GM21423 (cell line): ENCODE results near the gene UPP1.
A peak's percentile ranks its signal among the peaks of the same experiment; 100 is the strongest.
"Not testable (repeated sequence)": the region's sequence is repeated elsewhere in the genome, so short reads cannot be mapped to it uniquely, and the experiment has no call there.

ENCODE experiments used
- ATAC-seq: cut with Tn5 transposase; IDR thresholded peaks from one replicate; pipeline ENCODE4 v1.9.1; 2021; ENCODE audit warnings: mild to moderate bottlenecking, moderate library complexity; ENCODE audit not compliant: unreplicated experiment

UPP1 gene

GRCh38 chr7:48089046-48090003 is at the start of gene UPP1:
Gene UPP1, plus strand, starts transcription at chr7:48089265. Its CDS starts 5,519 bp downstream, at chr7:48094784.
- ATAC-seq: peak; percentile 45

DNA sequence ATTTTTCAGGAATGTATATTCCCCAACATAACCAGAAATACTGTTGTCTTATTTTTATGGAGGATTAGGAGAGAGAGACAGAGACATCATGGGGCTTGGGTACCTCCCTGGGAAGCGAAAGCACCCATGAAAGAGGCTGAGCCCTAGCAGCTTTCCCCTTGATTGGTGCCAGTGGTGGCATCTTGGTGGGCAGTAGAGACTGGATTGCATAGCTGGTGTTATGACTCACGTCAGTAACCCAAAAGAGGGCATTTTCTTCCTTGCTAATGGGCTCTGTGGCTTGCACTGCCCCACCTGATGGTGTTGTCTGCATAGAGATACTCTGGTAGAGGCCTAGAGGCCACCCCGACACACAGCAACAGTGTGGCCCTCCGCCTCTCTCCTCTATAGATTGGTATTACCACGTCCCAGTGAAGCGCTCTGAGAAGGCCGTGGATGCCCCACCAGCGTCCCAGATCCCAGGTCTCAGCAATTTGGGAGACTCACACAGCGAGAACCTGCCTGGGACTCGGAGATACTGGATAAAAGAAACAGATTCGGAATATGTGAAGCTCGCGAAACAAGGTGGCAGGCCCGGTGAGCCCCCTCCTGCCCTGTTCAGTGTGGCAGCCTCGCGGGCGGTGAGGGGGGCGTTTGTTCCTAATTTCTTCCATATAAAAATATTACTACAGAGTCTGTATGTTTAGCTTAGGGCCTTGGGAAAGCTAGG is 48.0 kb upstream of the UPP1 start:
- no peak for ATAC-seq

DNA sequence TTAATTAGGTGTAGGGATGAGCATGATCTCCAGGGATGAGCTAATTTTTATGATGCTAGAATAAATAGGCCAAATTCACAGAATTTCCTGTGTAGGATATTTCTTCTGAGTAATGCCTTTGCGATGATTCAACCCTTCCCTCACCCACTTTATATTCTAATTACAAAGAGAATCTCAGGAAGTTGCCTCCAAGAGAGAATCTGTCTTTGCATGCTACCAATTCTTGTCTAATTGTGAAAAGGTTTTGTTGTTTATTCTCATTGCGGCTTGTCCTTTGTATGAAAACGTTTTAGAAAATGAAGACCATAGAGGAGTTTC is 47.5 kb upstream of the UPP1 start:
- no peak for ATAC-seq

DNA sequence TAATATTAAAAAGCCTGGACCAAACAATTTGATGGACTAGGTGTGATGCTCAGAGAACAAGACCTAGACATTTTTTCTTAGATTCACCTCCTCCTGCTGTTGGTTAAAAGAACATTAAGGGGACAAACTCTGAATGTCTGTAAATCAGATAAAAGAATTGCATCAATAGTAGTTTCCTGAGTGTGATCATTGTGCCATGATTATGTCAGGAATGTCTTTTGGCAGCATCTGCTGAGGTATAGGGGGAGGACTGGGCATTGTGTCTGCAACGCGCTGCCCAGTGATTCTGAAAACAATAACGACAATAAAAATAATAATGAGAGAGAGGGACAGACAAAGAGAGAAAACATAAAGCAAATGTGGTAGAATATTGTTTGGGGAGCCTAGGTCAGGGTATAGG is 46.8 kb upstream of the UPP1 start:
- no peak for ATAC-seq

GRCh38 chr7:48042636-48043035 is 46.4 kb upstream of the UPP1 start:
- ATAC-seq: no peak

GRCh38 chr7:48045195-48045765 is 43.8 kb upstream of the UPP1 start:
- no peak for ATAC-seq

DNA sequence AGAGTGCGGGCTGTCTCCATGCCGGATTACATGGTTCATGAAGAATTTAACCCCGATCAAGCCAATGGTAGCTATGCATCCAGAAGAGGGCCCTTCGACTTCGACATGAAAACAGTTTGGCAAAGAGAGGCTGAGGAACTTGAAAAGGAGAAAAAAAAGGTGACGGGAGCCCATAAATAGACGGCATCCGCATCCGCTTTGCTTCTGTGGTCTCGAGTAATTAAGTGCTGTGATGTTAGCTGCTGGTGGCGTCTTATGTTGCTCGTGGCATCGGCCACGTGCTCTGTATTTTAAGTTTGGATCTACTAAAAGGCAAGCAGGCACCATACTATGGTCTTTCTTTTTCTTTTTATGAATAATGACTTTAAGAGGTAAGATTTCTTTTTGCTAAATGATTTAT is 42.6 kb upstream of the UPP1 start:
- ATAC-seq: no peak

GRCh38 chr7:48048113-48048512 is 41.0 kb upstream of the UPP1 start:
- ATAC-seq: no peak

- ATAC-seq: no peak
These were observed 39.2 kb upstream of the UPP1 start for GRCh38 chr7:48049850-48050249.

- no peak for ATAC-seq
These were observed 36.3 kb upstream of the UPP1 start for GRCh38 chr7:48052748-48053147.

GRCh38 chr7:48053736-48054135 is 35.3 kb upstream of the UPP1 start:
- no peak for ATAC-seq

GRCh38 chr7:48058990-48059389 is 30.1 kb upstream of the UPP1 start:
- no peak for ATAC-seq

DNA sequence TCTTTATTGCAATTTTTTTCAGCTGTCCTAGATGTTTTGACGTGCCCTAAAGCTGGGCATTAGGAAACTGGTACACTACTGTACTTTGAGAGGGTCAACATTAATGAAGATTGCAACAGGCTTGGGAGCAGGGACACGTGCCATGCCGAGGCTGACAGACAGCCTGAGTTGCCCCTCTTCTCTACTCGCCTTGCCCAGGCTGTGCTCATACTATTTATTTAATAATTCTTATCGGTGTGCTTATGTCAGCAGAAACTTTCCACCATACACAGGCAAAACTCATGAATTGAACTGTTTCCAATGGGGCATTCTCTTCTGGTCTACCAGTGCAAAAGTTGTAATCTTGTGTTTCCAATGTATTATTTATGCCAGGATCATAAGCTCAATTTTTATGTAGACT is 29.4 kb upstream of the UPP1 start:
- ATAC-seq: no peak

- ATAC-seq: no peak
These were observed 25.1 kb upstream of the UPP1 start for GRCh38 chr7:48063985-48064384.

GRCh38 chr7:48067475-48067874 is 21.6 kb upstream of the UPP1 start:
- ATAC-seq: no peak

- ATAC-seq: no peak
These were observed 14.8 kb upstream of the UPP1 start for GRCh38 chr7:48074204-48074654.

DNA sequence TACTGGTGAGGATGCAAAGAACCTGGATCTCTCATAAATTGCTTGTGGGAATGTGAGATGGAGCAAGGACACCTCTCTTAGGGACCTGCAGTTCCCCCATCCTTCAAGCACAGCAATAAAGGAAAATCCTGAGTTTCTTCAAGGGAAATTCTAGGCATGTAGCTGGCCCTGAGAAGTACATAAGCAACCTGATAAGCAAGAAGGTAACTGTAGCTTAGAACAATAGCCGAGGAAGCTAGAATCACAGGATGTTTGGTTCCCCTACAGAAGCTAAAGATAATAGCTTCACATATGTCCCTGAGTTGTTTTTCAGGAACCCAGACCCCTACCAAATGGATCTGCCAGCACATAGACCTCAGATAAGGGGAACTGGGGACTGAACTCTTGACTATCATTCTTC is 11.6 kb upstream of the UPP1 start:
- ATAC-seq: no peak

DNA sequence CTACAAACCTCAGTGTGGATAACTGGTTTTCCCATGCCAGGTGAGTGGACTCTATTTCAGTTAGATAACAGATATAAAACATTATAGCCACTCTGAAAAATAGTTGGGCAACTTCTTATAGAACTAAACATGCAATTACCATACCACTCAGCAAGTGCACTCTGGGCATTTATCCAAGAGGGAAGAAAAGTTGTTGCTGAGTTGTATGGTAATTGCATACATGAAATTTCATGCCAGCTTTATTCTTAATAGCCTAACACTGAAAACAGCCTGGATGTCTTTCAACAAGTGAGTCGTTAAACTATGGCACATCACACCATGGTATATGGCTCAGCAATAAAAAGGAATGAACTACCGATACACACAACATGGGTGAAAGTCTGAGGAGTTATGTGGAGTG is 10.6 kb upstream of the UPP1 start:
- no peak for ATAC-seq

DNA sequence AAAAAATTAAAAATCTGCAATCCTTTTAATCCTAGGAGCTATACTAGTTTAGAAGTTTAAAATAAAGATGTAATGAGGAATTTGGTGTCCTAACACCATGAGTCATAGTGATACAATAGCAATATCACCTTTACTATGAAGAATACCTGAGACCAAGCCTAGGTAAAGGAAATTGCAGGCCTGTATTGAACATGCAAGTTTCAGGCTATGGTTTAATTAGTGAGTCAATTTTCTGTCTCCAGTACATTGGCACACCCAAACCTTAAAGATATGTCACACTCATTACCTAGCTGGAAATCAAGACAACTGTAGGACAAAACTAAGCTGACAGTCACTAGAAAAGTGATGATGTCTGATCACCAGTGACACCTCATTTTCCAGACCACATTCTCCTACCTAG is 6.7 kb upstream of the UPP1 start:
- not testable (repeated sequence) for ATAC-seq

DNA sequence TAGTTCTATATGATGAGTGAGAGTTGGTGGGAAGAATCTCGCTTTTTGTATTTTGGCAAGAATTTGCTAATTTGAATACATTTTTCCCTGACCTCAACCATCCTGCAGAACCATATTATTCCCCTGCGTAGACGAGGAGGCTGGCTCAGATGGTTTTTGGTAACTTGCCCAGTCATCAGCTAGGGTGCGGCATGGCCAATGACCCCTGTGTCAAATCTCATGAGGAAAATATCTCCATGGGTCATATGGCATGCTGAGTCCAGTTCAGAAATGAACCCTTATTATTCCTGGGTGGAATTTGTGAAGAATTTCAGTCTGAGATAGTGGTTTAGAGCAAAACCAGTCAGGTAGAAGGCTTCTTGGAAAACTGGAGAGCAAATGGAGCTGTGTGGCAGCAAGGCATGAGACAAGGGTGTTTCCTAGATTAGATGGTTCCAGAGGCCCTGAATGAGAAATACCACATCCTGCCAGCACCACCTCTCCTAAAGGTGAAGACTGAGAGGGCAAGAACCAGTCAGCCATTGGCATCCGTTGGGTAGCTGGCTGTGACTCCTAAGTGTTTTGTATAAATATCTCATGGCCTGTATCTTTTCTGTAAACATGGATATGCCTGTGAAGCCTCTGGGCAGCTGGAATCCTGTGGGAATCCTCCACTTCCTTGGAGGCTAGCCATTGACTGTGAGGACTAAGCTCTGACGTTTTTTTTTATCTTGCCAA is 5.8 kb upstream of the UPP1 start:
- no peak for ATAC-seq

- peak; percentile 56 for ATAC-seq
These were observed 4.2 kb upstream of the UPP1 start for GRCh38 chr7:48084727-48085432.
